Measurements from ENCODE around the gene AIP.
A peak's percentile ranks its signal among the peaks of the same experiment; 100 is the strongest.

AIP gene

DNA sequence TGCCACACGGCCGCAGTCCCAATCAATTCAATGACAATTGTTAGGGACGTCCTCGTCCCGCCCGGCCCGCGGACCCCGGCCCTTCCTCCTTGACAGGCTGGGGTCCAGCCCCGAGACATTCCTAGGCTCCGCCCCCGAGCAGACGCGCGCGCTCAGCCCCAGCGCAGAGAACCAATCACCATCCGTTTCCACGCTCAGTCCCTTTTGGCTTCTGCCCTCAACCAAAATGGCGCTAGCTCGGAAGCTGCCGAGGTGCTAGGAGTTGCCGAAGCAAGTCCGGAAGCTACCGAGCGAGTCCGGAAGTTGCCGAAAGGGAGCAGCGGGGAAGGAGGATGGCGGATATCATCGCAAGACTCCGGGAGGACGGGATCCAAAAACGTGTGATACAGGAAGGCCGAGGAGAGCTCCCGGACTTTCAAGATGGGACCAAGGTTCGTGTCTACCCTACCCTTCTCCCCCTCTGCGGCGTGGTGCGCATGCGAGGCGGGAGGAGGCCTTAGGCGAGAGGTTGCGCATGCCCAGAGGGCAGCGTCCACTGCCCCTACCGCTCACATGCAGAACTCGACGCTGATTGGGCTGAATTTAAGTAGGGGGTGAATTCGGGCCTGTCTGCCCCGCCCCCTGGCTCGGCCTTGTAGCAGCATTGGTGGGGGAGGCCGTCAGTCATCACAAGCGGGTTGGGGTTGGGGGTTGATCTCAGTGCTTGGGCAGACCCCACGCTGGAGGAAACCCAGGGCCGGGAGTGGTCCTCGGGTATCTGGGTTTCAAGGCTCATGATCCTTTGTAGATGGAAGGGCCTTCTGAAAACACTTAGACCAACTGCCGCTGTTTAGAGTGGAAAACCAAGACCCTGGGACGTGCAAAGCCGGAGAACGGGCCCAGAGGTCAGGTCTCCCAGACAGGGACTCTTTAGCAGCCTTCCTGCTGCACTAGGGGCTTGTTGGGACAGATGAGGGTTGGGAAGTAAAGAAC lies at the start of gene AIP:
TSS of gene AIP (plus strand) at position 200 of the 972 bp plus-strand sequence. CDS start at position 333, 133 bp downstream.
- DNase-seq, result peak; percentile 98

DNA sequence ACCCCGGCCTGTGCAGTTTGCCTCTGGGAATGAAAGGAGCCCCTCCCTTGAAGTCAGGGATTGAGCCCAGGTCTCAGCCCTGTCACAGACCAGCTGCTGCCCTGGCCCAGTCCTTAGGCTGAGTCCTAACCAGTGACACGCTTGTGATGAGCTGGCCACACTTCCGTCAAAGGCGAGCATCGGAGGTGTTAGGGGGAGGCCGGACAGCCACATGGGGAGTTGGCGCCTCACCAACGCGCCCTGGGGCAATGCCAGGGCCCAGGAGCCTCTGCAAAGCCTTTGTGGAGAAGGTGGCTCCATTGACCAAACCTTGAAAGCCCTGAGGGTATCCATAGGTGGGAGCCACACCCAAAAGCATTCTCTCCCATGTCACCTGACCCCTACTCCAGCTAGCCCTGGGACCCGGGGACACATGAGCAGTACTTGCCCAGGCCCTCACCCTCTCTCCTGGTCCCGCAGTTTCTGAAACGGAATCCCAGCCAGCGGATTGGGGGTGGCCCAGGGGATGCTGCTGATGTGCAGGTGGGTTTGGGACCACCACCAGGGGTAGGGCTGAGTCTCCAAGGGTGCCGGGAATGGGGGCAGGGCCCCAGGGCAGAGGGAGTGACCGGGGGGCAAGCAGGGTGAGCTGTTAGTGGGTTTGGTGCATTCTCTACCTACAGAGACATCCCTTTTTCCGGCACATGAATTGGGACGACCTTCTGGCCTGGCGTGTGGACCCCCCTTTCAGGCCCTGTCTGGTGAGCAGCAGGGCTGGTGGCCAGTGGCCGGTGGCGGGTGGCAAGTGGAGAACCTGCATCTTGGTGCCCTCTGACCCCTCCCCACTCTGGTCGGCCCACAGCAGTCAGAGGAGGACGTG lies 49.1 kb upstream of the AIP start:
- DNase-seq, result no peak

DNA sequence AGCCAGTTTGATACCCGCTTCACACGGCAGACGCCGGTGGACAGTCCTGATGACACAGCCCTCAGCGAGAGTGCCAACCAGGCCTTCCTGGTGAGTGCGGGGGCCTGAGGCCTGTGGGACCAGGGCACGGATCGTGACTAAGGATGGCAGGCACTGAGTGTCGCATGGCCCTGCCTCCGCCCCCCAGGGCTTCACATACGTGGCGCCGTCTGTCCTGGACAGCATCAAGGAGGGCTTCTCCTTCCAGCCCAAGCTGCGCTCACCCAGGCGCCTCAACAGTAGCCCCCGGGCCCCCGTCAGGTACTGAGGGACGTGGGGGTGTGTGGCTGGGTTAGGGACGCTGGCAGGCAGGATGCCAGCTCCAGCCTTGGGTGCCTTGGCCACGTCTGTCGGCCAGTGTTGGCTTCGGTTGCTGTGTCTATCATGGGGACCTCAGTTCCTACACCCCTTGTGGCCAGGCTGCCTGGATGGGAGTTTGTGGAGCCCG lies 48.4 kb upstream of the AIP start:
- no peak for DNase-seq

GRCh38 chr11:67435031-67435726 lies 47.6 kb upstream of the AIP start:
- no peak for DNase-seq

DNA sequence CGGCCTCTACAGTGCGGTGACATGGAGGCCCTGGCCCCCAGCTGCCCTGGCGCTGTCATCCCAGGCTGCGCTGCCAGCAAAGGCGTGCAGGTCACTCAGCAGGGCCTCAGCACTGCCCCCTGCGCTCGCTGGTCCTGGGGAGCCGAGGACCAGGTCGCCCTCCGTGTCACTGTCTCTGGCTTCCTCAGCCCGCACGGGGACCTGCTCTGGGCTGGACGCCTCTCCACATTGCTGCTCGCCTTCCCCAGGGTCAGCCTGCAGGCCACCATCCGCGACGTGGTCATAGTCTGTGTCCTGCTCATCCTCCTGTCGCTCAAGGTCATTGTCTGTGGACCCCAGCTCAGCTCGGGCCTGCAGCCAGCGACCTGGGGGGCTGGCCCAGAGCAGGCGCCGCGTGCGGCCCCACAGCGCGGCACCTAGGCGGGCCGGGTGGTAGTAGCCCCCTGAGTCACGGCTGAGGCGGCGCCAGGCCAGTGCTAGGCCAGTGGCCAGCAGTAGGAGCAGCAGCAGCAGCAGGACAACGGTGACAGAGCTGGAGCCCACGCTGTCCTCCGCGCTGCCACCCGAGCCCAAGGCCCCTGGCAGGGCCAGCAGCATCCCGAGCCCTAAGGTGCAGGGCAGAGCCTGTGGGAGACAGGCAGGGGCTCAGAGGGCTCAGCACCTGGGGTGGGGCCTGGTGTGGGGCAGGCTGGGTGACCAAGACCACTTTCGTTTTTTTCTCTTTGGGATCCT lies 46.9 kb upstream of the AIP start:
- DNase-seq, result no peak

DNA sequence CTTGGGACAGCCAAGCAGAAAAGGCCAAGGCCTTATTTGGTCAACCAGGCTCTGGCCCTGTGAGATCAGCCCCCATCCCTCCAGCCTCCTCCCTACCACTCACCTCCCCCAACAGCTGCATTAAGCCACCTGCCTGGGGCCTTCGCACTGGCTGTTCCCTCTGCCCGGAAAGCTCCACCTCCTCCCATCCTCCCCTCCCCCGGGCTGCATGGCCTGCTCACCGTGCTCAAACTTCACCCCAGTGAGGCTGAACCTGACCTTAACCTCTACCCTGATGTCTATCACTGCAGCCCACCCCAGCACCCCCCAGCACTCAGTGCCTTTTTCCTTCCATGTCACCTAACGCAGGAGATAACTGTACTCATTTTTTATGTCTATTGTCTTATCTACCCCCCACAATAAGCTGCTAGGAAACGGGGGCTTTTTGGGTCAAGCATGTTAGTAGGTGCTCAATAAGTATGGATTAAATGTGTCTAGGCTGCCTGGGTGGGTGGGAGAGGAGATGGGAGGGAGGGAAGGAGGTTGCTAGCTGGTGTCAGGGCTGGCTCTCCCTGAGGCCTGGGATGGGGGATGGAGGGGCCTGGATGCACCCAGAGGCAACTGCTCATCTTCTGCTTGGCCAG lies 46.3 kb upstream of the AIP start:
- peak; percentile 87 for DNase-seq

GRCh38 chr11:67437082-67437808 lies 45.6 kb upstream of the AIP start, which contains the start of gene PTPRCAP:
Gene PTPRCAP (minus strand): TSS chr11:67437682. CDS start chr11:67437619, 63 bp downstream.
- peak; percentile 70 for DNase-seq

DNA sequence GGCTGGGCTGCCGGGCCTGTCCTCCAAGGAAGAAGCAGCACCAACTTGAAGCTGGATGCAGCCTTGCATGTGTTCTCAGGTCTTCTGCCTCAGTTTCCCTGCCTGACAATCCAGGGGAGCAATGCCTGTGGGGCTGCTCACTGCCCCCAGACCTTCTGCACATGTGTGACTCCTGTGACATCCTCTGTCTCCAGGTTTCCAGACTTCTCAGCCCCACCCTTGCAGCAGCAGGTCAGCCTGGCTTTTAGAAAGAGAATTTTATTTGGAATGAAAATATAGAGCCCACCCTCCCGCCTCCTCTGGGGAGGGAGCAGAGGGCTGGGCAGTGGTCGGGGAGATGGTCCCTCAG lies 45.0 kb upstream of the AIP start:
- no peak for DNase-seq

DNA sequence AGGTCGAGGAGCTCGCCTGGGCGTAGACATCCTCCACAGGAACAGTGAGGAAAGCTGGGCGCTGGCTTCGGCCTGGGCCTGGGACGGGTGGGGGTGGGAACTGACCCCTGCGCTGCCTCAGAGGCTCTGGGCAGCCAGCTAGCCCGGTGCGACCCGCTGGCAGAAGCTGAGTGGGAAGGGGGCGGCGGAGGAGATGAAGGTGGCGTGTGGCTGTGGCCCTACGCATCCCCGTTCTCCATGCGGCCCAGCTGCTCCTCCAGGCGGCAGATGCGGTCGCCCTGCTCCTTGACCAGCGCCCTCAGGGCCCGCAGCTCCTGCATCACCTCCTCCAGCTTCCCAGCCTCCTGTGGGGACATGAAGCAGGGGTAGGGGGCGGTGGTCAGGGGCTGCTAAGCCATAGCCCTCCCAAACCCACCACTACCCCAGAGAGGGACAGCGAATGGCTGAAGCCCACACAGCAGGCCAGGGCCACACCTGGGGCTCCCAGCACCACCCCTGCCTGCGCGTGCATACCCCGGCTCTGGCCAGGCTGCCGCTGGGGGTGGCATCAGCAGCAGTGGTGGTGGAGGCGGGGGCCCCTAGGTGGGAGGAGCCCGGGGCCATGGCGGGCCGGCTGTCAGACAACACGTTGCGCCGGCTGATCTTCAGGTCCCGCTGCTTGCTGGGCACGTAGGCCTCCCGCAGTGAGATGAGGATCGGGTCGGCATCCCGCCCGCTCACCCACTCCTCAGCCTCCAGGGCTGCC lies 44.5 kb upstream of the AIP start:
- DNase-seq, result peak; percentile 91

DNA sequence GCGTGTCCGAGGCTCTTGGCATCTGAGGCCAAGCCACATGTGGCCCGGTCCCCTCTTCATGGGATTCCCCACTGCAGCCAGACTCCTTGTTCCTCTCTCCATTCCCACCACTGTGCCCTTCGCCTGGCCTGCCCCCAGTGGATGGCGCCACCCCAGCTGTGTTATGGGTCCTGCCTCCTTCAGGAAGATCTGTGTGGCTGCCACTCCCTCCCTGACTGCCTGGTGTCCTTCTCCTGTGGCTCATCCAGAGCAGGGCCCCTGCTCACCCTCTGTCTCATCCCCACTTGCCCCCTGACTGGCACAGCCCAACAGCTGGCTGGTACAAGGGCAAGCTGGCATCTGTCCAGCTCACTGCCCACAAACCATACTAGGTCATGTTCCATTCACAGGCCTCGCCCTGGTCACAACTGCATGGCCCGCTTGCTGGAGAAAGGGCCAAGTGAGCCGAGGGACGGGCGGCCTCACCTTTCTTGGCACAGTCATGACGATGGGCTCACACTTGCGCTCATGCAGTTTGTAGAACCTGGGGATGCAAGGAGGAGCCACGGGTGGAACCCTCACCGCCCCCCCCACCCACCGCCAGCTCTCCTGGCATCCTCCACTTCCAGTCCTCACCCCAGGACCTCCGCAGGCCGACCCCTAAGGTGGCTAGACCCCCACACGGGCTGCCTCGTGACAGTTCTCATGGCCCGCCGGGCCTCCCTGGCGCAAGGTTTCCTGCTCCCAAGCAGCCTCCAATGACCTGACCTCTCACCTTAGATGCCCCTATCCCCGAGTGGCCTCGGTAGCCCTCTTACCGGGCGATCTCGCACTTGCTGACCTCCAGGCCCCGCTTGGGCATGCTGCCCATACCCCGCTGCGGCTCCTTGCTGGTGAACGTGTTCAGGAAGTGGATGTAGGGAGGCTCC lies 43.3 kb upstream of the AIP start:
- peak; percentile 65 for DNase-seq

GRCh38 chr11:67440229-67441097 lies 42.4 kb upstream of the AIP start:
- no peak for DNase-seq

GRCh38 chr11:67441098-67441563 lies 41.7 kb upstream of the AIP start:
- DNase-seq, result no peak

- DNase-seq, result no peak
These were observed 41.0 kb upstream of the AIP start for GRCh38 chr11:67441731-67442351.

DNA sequence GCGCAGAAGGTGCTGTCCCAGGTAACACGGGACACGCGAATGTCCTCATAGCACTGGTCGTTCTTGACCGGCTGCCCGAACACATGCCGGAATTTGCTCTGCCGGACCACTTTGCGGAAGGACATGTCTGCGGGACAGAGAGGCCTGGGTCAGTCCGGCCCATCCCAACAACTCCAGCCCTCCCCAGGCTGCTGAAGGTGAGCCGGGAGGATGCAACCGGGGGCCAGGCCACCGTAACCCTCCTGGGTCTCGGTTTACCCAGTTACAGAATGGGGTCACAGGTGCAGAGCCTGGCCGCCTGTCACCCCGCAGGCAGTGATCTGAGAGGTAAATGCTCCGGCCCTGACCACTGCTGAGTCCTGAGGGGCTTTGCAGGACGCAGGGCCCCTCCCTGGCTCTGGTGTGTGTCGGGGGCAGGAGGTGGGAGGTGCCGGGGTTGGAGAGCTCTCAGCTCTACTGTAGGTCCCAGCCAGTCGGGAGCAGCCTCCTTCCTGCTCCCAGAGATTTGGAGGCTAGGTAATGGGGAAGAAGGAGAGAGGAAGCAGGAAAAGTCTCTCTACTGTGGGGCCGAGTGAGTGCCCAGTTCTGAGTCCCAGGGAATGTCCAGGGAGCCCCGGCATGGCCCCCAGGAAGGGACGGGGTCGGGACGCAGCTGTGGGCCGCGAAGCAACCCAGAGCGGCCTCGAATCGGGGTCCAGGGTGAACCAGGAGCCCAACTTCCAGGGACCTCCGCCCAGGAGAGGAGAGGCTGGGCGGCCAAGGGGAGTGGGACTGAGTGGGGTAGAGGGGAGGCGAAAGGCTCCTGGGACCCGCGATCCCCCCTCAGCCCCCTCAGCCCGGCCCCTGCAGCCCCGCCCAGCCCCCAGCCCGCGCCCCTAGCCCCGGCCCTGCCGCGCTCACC lies 40.1 kb upstream of the AIP start:
- DNase-seq, result no peak

DNA sequence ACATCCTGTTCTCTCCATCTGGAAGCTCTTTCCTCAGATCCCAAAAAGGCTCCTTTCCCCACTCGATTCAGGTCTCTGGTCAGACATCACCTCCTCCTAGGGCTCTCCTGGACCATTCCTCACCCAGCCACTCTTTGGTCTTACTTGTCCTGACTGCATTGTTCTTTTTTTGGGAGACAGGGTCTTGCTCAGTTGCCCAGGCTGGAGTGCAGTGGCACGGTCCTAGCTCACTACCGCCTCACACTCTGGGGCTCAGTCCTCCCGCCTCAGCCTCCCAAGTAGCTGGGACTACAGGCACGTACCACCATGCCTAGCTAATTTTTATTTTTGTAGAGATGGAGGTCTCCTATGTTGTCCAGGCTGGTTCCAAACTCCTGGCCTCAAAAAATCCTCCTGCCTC lies 37.3 kb upstream of the AIP start:
- no peak for DNase-seq

DNA sequence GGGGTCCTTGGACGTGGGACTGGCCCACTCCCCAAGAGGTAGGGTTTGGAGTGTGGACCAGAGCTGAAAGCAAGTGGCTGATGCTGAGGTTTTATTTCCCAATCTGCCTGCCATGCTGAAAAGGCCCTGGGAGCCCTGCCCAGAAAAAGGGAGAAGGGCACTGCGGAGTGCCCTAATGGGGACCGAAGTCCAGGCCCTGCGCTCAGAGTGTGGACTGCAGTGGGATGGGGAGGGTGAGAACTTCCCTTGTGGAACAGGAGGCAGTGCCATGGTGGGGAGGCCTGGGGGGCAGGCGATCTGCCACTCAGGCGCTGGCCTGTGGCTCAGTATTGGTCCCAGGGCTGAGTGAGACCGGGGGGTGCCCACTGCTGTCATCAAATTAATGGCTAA lies 34.6 kb upstream of the AIP start:
- no peak for DNase-seq

Data from activated CD4-positive, alpha-beta T cell treated with anti-CD3 and anti-CD28 coated beads for 48 hours (primary cell).